Activated T-cell treated with anti-CD3 and anti-CD28 coated beads, Interleukin-2, amount 50 U/mL, for 4 hours (primary cell): ENCODE results near the gene NUCB1. TPM values are rescaled to one million over a fixed set of nuclear protein-coding genes. Genes with fewer than 3 reads are reported as not detected.
A peak's percentile ranks its signal among the peaks of the same experiment; 100 is the strongest.
"Not testable (repeated sequence)": the region's sequence is repeated elsewhere in the genome, so short reads cannot be mapped to it uniquely, and the experiment has no call there.

Experiments
- ATAC-seq, 2 donors: fragments of 200-7000 bp; cut with Tn5 transposase; one replicate each; pipeline ENCODE4 v1.10.0; 2021
- DNase-seq: peaks from one replicate; pipeline ENCODE4 v3.0.0-alpha.2; 2020
- H3K27me3 Mint-ChIP-seq: one replicate; pipeline ENCODE4 v1.8.0; 2021; ENCODE audit warnings: low read depth, mixed read lengths
- H3K36me3 Mint-ChIP-seq: one replicate; pipeline ENCODE4 v1.8.0; 2022; ENCODE audit warnings: mixed read lengths; ENCODE audit not compliant: insufficient read depth
- H3K4me1 Mint-ChIP-seq: one replicate; pipeline ENCODE4 v1.8.0; 2021; ENCODE audit warnings: low read depth, mixed read lengths
- H3K4me3 Mint-ChIP-seq: one replicate; pipeline ENCODE4 v1.8.0; 2021; ENCODE audit warnings: mild to moderate bottlenecking, moderate library complexity, mixed read lengths
- H3K9me3 Mint-ChIP-seq: one replicate; pipeline ENCODE4 v1.8.0; 2021; ENCODE audit warnings: mixed read lengths
- total RNA-seq, 3 donors: library from RNA; stranded (reverse); gene quantifications; one replicate each; pipeline ENCODE4 v1.2.1, GENCODE V29; 2021

NUCB1 gene
- total RNA-seq, 3 donors from 2014 or later, result 88.5 to 90.0 (median 89.3) TPM

- H3K9me3 Mint-ChIP-seq, H3K4me3 Mint-ChIP-seq, H3K36me3 Mint-ChIP-seq, DNase-seq, ATAC-seq, H3K4me1 Mint-ChIP-seq, H3K27me3 Mint-ChIP-seq: not testable (repeated sequence)
Measured at GRCh38 chr19:48925890-48926289, 25.8 kb downstream of the NUCB1 start.

GRCh38 chr19:48926909-48927308 lies 26.8 kb downstream of the NUCB1 start:
- no peak overlapping the region for H3K4me3 Mint-ChIP-seq
- peaks cover 2% of the 10 kb centered on the region for H3K4me1 Mint-ChIP-seq
- no peak for DNase-seq
- H3K9me3 Mint-ChIP-seq, result no peaks in the 10 kb centered on the region
- peak; percentile 73 to 74 for ATAC-seq
- H3K36me3 Mint-ChIP-seq, result peaks cover 5% of the 10 kb centered on the region
- H3K27me3 Mint-ChIP-seq, result no peaks in the 10 kb centered on the region

- DNase-seq, H3K36me3 Mint-ChIP-seq, H3K9me3 Mint-ChIP-seq, H3K4me1 Mint-ChIP-seq, ATAC-seq, H3K27me3 Mint-ChIP-seq, H3K4me3 Mint-ChIP-seq: not testable (repeated sequence)
Measured at GRCh38 chr19:48927692-48928091, 27.6 kb downstream of the NUCB1 start.

- DNase-seq (no peak), ATAC-seq (no peak)
- H3K9me3 Mint-ChIP-seq, result no peaks in the 10 kb centered on the region
- peaks cover 5% of the 10 kb centered on the region for H3K4me1 Mint-ChIP-seq
- no peak overlapping the region for H3K4me3 Mint-ChIP-seq
- H3K27me3 Mint-ChIP-seq, result peaks cover 2% of the 10 kb centered on the region
- no peaks in the 10 kb centered on the region for H3K36me3 Mint-ChIP-seq
Measured at GRCh38 chr19:48928164-48929025, 28.3 kb downstream of the NUCB1 start.

- peak; percentile 88 to 91 for ATAC-seq
- Mint-ChIP-seq H3K36me3 (no peaks in the 10 kb centered on the region), H3K4me1 (peaks cover 9% of the 10 kb centered on the region)
Measured at GRCh38 chr19:48933382-48933932, 33.3 kb downstream of the NUCB1 start, which contains the start of gene DHDH. Gene DHDH (plus strand): TSS chr19:48933699. CDS start chr19:48933722, 23 bp downstream.

GRCh38 chr19:48934837-48935236 lies 34.7 kb downstream of the NUCB1 start:
- Mint-ChIP-seq H3K9me3 (no peaks in the 10 kb centered on the region), H3K4me3 (no peak overlapping the region), H3K27me3 (peaks cover 2% of the 10 kb centered on the region), H3K36me3 (peaks cover 6% of the 10 kb centered on the region), H3K4me1 (peaks cover 9% of the 10 kb centered on the region)
- no peak for DNase-seq
- no peak for ATAC-seq

More at GRCh38 chr19:48933382-48933932, 33.3 kb downstream of the NUCB1 start, which contains the start of gene DHDH:
- peak; percentile 75 for DNase-seq
- H3K4me3 Mint-ChIP-seq, result peak within 1 kb of the TSS; percentile 83
- peaks cover 2% of the 10 kb centered on the region for H3K27me3 Mint-ChIP-seq
- no peaks in the 10 kb centered on the region for H3K9me3 Mint-ChIP-seq

GRCh38 chr19:48935864-48936263 lies 35.8 kb downstream of the NUCB1 start:
- DNase-seq, result no peak
- peaks cover 6% of the 10 kb centered on the region for H3K36me3 Mint-ChIP-seq
- H3K4me3 Mint-ChIP-seq, result no peak overlapping the region
- no peaks in the 10 kb centered on the region for H3K9me3 Mint-ChIP-seq
- ATAC-seq, result no peak
- H3K27me3 Mint-ChIP-seq, result peaks cover 2% of the 10 kb centered on the region
- peaks cover 9% of the 10 kb centered on the region for H3K4me1 Mint-ChIP-seq

- no peak for DNase-seq
- peaks cover under 1% of the 10 kb centered on the region for H3K27me3 Mint-ChIP-seq
- H3K4me1 Mint-ChIP-seq, result peaks cover 7% of the 10 kb centered on the region
- no peak for ATAC-seq
- H3K4me3 Mint-ChIP-seq, result no peak overlapping the region
- peaks cover 6% of the 10 kb centered on the region for H3K36me3 Mint-ChIP-seq
- peaks cover 4% of the 10 kb centered on the region for H3K9me3 Mint-ChIP-seq
Measured at GRCh38 chr19:48938256-48938655, 38.1 kb downstream of the NUCB1 start.

- Mint-ChIP-seq H3K4me3 (no peak overlapping the region), H3K27me3 (no peaks in the 10 kb centered on the region), H3K9me3 (peaks cover 4% of the 10 kb centered on the region), H3K36me3 (peaks cover 6% of the 10 kb centered on the region), H3K4me1 (no peaks in the 10 kb centered on the region)
- no peak for ATAC-seq
- DNase-seq, result no peak
Measured at GRCh38 chr19:48940902-48941301, 40.8 kb downstream of the NUCB1 start.

GRCh38 chr19:48943081-48943480 lies 43.0 kb downstream of the NUCB1 start:
- Mint-ChIP-seq H3K4me3 (no peak overlapping the region), H3K9me3 (peaks cover 4% of the 10 kb centered on the region), H3K4me1 (no peaks in the 10 kb centered on the region), H3K27me3 (no peaks in the 10 kb centered on the region), H3K36me3 (peaks cover 6% of the 10 kb centered on the region)
- no peak for ATAC-seq
- DNase-seq, result no peak

- H3K4me1 Mint-ChIP-seq, result no peaks in the 10 kb centered on the region
- ATAC-seq (no peak), DNase-seq (no peak)
- H3K4me3 Mint-ChIP-seq, result no peak overlapping the region
- H3K36me3 Mint-ChIP-seq, result no peaks in the 10 kb centered on the region
- H3K27me3 Mint-ChIP-seq, result no peaks in the 10 kb centered on the region
- H3K9me3 Mint-ChIP-seq, result peaks cover 4% of the 10 kb centered on the region
Measured at GRCh38 chr19:48945415-48945814, 45.3 kb downstream of the NUCB1 start.

- H3K4me1 Mint-ChIP-seq, result no peaks in the 10 kb centered on the region
- H3K4me3 Mint-ChIP-seq, result no peak overlapping the region
- H3K27me3 Mint-ChIP-seq, result no peaks in the 10 kb centered on the region
- DNase-seq (no peak), ATAC-seq (no peak)
- H3K9me3 Mint-ChIP-seq, result peaks cover 4% of the 10 kb centered on the region
- H3K36me3 Mint-ChIP-seq, result no peaks in the 10 kb centered on the region
Measured at GRCh38 chr19:48945817-48946216, 45.7 kb downstream of the NUCB1 start.

- no peaks in the 10 kb centered on the region for H3K4me1 Mint-ChIP-seq
- no peak for ATAC-seq
Measured at GRCh38 chr19:48946463-48947257, 46.5 kb downstream of the NUCB1 start.

GRCh38 chr19:48947258-48947542 lies 47.1 kb downstream of the NUCB1 start:
- H3K36me3 Mint-ChIP-seq, result no peaks in the 10 kb centered on the region
- ATAC-seq (no peak), DNase-seq (no peak)
- no peaks in the 10 kb centered on the region for H3K27me3 Mint-ChIP-seq
- no peak overlapping the region for H3K4me3 Mint-ChIP-seq
- no peaks in the 10 kb centered on the region for H3K4me1 Mint-ChIP-seq
- no peaks in the 10 kb centered on the region for H3K9me3 Mint-ChIP-seq

More at GRCh38 chr19:48946463-48947257, 46.5 kb downstream of the NUCB1 start:
- no peaks in the 10 kb centered on the region for H3K36me3 Mint-ChIP-seq
- H3K4me3 Mint-ChIP-seq, result no peak overlapping the region
- no peak for DNase-seq
- H3K27me3 Mint-ChIP-seq, result no peaks in the 10 kb centered on the region
- no peaks in the 10 kb centered on the region for H3K9me3 Mint-ChIP-seq
